Nephron progenitor cell (in vitro differentiated cells): ENCODE data around the gene SLC39A1.
"Not testable (repeated sequence)": the region's sequence is repeated elsewhere in the genome, so short reads cannot be mapped to it uniquely, and the experiment has no call there.

Experiments
- DNase-seq: peaks from one replicate; pipeline ENCODE4 v3.0.0; 2021
- H3K27ac Mint-ChIP-seq: 2 replicates; pipeline ENCODE4 v1.8.0; 2021; ENCODE audit warnings: mild to moderate bottlenecking, moderate library complexity, mixed read lengths
- H3K27me3 Mint-ChIP-seq: 2 replicates; pipeline ENCODE4 v1.8.0; 2021; ENCODE audit warnings: mild to moderate bottlenecking, low read depth, mixed read lengths; ENCODE audit not compliant: poor library complexity
- H3K36me3 Mint-ChIP-seq: 2 replicates; pipeline ENCODE4 v1.8.0; 2021; ENCODE audit warnings: low read depth, mixed read lengths
- H3K4me1 Mint-ChIP-seq: 2 replicates; pipeline ENCODE4 v1.8.0; 2021; ENCODE audit warnings: mixed read lengths
- H3K4me3 Mint-ChIP-seq: 2 replicates; pipeline ENCODE4 v1.8.0; 2021; ENCODE audit warnings: mild to moderate bottlenecking, moderate library complexity, mixed read lengths
- H3K9me3 Mint-ChIP-seq: 2 replicates; pipeline ENCODE4 v1.8.0; 2021; ENCODE audit warnings: mild to moderate bottlenecking, moderate library complexity, mixed read lengths
- TF ChIP-seq, protein P1 (sequence below): fragments of 200-600 bp; sonication (generic); IDR thresholded peaks from 2 replicates; pipeline ENCODE4 v1.5.0; 2021; ENCODE audit warnings: antibody characterized with exemption

Gene SLC39A1

DNA sequence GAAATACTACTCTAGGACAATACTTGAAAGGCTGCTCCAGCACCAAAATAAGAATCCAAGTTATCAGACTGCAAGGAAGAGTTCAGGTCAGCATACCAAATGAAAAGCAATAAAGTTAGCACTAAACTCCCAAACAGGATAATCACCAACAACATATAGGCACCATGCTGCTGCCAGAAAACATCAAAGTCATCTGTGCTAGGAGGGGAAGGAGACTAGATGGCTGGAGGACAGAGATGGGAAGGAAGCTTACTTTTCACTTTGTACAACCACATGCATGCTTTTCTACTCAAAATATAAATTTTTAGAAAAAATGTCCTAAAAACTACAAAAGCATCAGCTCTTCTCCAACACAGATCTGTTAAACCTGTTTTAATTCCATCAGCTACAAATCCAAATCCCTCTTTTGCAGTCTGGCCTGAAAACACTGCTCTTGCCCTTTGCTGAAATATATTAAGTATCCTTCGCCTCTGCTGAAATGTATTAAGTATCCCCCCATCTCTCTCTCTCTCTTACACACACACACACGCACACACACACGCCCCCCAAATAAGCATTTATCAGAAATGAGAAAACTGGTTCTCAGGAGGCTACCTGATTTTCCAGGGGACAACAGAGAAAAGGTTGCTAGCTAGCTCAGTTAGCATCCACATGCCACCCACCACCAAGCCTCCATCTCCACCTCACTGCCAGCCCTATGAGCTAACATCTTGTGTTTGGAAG, 42.1 kb downstream of the SLC39A1 start:
- no peak for DNase-seq
- H3K27ac Mint-ChIP-seq = peak overlapping the region; percentile 88
- no peaks in the 10 kb centered on the region for H3K9me3 Mint-ChIP-seq
- H3K36me3 Mint-ChIP-seq = peaks cover 3% of the 10 kb centered on the region
- H3K4me3 Mint-ChIP-seq = peak overlapping the region; percentile 93
- TF ChIP-seq, protein P1, sequence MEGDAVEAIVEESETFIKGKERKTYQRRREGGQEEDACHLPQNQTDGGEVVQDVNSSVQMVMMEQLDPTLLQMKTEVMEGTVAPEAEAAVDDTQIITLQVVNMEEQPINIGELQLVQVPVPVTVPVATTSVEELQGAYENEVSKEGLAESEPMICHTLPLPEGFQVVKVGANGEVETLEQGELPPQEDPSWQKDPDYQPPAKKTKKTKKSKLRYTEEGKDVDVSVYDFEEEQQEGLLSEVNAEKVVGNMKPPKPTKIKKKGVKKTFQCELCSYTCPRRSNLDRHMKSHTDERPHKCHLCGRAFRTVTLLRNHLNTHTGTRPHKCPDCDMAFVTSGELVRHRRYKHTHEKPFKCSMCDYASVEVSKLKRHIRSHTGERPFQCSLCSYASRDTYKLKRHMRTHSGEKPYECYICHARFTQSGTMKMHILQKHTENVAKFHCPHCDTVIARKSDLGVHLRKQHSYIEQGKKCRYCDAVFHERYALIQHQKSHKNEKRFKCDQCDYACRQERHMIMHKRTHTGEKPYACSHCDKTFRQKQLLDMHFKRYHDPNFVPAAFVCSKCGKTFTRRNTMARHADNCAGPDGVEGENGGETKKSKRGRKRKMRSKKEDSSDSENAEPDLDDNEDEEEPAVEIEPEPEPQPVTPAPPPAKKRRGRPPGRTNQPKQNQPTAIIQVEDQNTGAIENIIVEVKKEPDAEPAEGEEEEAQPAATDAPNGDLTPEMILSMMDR = no peak
- H3K4me1 Mint-ChIP-seq = peaks cover 49% of the 10 kb centered on the region
- no peaks in the 10 kb centered on the region for H3K27me3 Mint-ChIP-seq

GRCh38 chr1:153919876-153920852, 43.2 kb downstream of the SLC39A1 start:
- TF ChIP-seq, protein P1 = no peak
- Mint-ChIP-seq H3K9me3 (no peaks in the 10 kb centered on the region), H3K27me3 (no peaks in the 10 kb centered on the region), H3K4me3 (peak overlapping the region; percentile 93), H3K27ac (peak overlapping the region; percentile 89), H3K4me1 (peaks cover 49% of the 10 kb centered on the region), H3K36me3 (peaks cover 13% of the 10 kb centered on the region)
- no peak for DNase-seq

- H3K4me3 Mint-ChIP-seq = no peak overlapping the region
- H3K4me1 Mint-ChIP-seq = peaks cover 37% of the 10 kb centered on the region
- peaks cover 25% of the 10 kb centered on the region for H3K36me3 Mint-ChIP-seq
- H3K9me3 Mint-ChIP-seq = peaks cover 9% of the 10 kb centered on the region
- H3K27me3 Mint-ChIP-seq = peaks cover 3% of the 10 kb centered on the region
- TF ChIP-seq, protein P1 = no peak
- no peak overlapping the region for H3K27ac Mint-ChIP-seq
- DNase-seq = no peak
Measured at GRCh38 chr1:153916297-153916696, 47.0 kb downstream of the SLC39A1 start.

DNA sequence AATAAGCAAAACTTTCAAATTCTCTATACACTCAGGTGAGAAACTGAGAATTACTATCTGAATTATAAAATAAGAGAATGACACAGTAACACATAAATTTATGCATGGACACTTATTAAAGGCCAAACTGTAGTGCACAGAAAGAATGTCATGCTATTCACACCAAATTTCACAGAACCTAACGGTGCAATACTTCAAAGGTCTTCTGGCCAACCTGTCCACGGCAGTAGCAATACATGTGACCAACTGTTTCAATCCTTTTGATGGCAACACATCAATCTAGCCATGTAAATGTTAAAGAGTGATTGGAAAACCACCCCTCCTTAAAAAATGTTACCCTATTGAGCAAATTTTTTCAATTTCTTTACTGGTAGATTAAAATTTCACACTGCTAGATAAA, 51.0 kb downstream of the SLC39A1 start:
- no peak for DNase-seq
- Mint-ChIP-seq H3K4me3 (no peak overlapping the region), H3K27me3 (peaks cover 3% of the 10 kb centered on the region), H3K27ac (no peak overlapping the region), H3K9me3 (peaks cover 22% of the 10 kb centered on the region), H3K36me3 (peaks cover 47% of the 10 kb centered on the region), H3K4me1 (no peaks in the 10 kb centered on the region)
- TF ChIP-seq, protein P1 = no peak

- H3K27ac Mint-ChIP-seq, H3K4me1 Mint-ChIP-seq, H3K27me3 Mint-ChIP-seq, DNase-seq, H3K4me3 Mint-ChIP-seq: not testable (repeated sequence)
- H3K9me3 Mint-ChIP-seq = peaks cover 37% of the 10 kb centered on the region
- peaks cover 51% of the 10 kb centered on the region for H3K36me3 Mint-ChIP-seq
Measured at GRCh38 chr1:153910560-153910959, 52.8 kb downstream of the SLC39A1 start.
